Measurements from ENCODE around the gene CYP2D6. TPM values are rescaled to one million over a fixed set of nuclear protein-coding genes. Genes with fewer than 3 reads are reported as not detected.
"Not testable (repeated sequence)": the region's sequence is repeated elsewhere in the genome, so short reads cannot be mapped to it uniquely, and the experiment has no call there.

The CYP2D6 gene
- total RNA-seq, 2 experiments from 2014 or later = 1.5 to 2.0 TPM

- ChIA-PET CTCF (no interaction called here), POLR2A (no interaction called here)
- intact Hi-C loops (cut with micrococcal nuclease) = no loop called here
- Mint-ChIP-seq H3K36me3 (ENCODE audit: low read depth) (no peaks in the 10 kb centered on the region), H3K4me1 (ENCODE audit: low read depth) (no peaks in the 10 kb centered on the region), H3K4me3 (no peak overlapping the region), H3K27ac (no peak overlapping the region), H3K27me3 (no peaks in the 10 kb centered on the region), H3K9me3 (no peaks in the 10 kb centered on the region)
- no peak for TF ChIP-seq CTCF (IDR thresholded peaks at IDR 0.05)
- DNase-seq (no peak), ATAC-seq (no peak)
These were observed 952 bp upstream of the CYP2D6 start for GRCh38 chr22:42131562-42131961.

- H3K36me3 Mint-ChIP-seq (ENCODE audit: low read depth); ATAC-seq; H3K4me3 Mint-ChIP-seq; CTCF ChIA-PET; H3K27me3 Mint-ChIP-seq; H3K27ac Mint-ChIP-seq; POLR2A ChIA-PET; H3K4me1 Mint-ChIP-seq (ENCODE audit: low read depth); intact Hi-C loops (cut with micrococcal nuclease); H3K9me3 Mint-ChIP-seq; DNase-seq: not testable (repeated sequence)
These were observed 428 bp downstream of the CYP2D6 start for GRCh38 chr22:42130182-42130581.

DNA sequence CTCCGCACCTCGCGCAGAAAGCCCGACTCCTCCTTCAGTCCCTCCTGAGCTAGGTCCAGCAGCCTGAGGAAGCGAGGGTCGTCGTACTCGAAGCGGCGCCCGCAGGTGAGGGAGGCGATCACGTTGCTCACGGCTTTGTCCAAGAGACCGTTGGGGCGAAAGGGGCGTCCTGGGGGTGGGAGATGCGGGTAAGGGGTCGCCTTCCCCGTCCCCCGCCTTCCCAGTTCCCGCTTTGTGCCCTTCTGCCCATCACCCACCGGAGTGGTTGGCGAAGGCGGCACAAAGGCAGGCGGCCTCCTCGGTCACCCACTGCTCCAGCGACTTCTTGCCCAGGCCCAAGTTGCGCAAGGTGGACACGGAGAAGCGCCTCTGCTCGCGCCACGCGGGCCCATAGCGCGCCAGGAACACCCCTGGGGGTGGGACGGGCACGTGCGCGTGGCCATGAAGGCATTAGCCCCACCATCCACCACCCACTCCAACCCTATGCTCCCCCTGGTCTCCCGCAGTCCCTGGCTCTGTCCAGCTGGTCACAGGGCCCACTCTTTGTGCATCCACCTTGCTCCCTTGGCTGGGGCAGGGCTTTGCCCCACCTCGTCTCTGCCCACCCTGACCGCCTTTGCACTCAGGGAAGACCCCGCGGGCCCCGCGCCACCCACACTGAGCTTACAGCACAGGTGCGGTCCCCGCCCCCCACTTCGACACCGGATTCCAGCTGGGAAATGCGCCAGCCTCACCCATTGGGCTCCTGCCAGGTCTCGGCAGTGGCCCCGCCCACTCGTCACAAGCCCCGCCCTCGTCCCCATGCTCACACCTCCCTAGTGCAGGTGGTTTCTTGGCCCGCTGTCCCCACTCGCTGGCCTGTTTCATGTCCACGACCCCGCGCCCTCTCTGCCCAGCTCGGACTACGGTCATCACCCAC lies 1.6 kb downstream of the CYP2D6 start:
- H3K27me3 Mint-ChIP-seq; H3K4me1 Mint-ChIP-seq (ENCODE audit: low read depth); H3K4me3 Mint-ChIP-seq; H3K9me3 Mint-ChIP-seq; intact Hi-C loops (cut with micrococcal nuclease); H3K36me3 Mint-ChIP-seq (ENCODE audit: low read depth); CTCF ChIA-PET; H3K27ac Mint-ChIP-seq; POLR2A ChIA-PET: not testable (repeated sequence)
- ATAC-seq (peak; percentile 34), DNase-seq (peak; percentile 32)

- H3K27ac Mint-ChIP-seq; H3K4me1 Mint-ChIP-seq (ENCODE audit: low read depth); H3K4me3 Mint-ChIP-seq; DNase-seq; CTCF ChIA-PET; H3K9me3 Mint-ChIP-seq; POLR2A ChIA-PET; ATAC-seq; intact Hi-C loops (cut with micrococcal nuclease); H3K27me3 Mint-ChIP-seq; H3K36me3 Mint-ChIP-seq (ENCODE audit: low read depth): not testable (repeated sequence)
These were observed 2.6 kb downstream of the CYP2D6 start for GRCh38 chr22:42128007-42128406.

DNA sequence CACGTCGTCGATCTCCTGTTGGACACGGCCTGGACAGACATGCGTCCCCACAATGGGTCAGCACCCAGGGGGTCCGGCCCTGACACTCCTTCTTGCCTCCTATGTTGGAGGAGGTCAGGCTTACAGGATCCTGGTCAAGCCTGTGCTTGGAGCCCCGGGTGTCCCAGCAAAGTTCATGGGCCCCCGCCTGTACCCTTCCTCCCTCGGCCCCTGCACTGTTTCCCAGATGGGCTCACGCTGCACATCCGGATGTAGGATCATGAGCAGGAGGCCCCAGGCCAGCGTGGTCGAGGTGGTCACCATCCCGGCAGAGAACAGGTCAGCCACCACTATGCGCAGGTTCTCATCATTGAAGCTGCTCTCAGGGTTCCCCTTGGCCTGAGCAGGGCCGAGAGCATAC lies 3.0 kb downstream of the CYP2D6 start:
- ATAC-seq (no peak), DNase-seq (no peak)
- Mint-ChIP-seq H3K9me3 (no peaks in the 10 kb centered on the region), H3K36me3 (ENCODE audit: low read depth) (no peaks in the 10 kb centered on the region), H3K27me3 (no peaks in the 10 kb centered on the region), H3K27ac (no peak overlapping the region), H3K4me3 (no peak overlapping the region), H3K4me1 (ENCODE audit: low read depth) (no peaks in the 10 kb centered on the region)
- intact Hi-C loops (cut with micrococcal nuclease) = no loop called here
- ChIA-PET POLR2A (no interaction called here), CTCF (no interaction called here)
- TF ChIP-seq CTCF (IDR thresholded peaks at IDR 0.05) = no peak

GRCh38 chr22:42123529-42123928 lies 7.1 kb downstream of the CYP2D6 start:
- H3K4me1 Mint-ChIP-seq (ENCODE audit: low read depth) = peaks cover 33% of the 10 kb centered on the region
- intact Hi-C loops (cut with micrococcal nuclease); H3K27ac Mint-ChIP-seq; CTCF ChIA-PET; H3K4me3 Mint-ChIP-seq; H3K36me3 Mint-ChIP-seq (ENCODE audit: low read depth); H3K27me3 Mint-ChIP-seq; H3K9me3 Mint-ChIP-seq; DNase-seq: not testable (repeated sequence)
- ATAC-seq = peak; percentile 78
- POLR2A ChIA-PET = interaction anchor here (0.7 kb wide), 1 partner anchor 126 kb away, joined by 4 read pairs; no protein-coding TSS in a partner anchor

- peak overlapping the region; percentile 98 for H3K27ac Mint-ChIP-seq
- CTCF ChIA-PET = interaction anchor here (2.5 kb wide), 1 partner anchor 324 kb away, joined by 13 read pairs; no protein-coding TSS in a partner anchor
- not testable (repeated sequence) for H3K36me3 Mint-ChIP-seq (ENCODE audit: low read depth)
These were observed 10.2 kb downstream of the CYP2D6 start for GRCh38 chr22:42120231-42121021.

More at GRCh38 chr22:42120231-42121021, 10.2 kb downstream of the CYP2D6 start:
- Mint-ChIP-seq H3K4me3 (peak overlapping the region; percentile 78), H3K4me1 (ENCODE audit: low read depth) (peaks cover 33% of the 10 kb centered on the region)
- POLR2A ChIA-PET = interaction anchor here (1.6 kb wide), 1 partner anchor 158 kb away, joined by 3 read pairs; no protein-coding TSS in a partner anchor
- ATAC-seq (peak; percentile 77), DNase-seq (peak; percentile 69)
- H3K27me3 Mint-ChIP-seq; intact Hi-C loops (cut with micrococcal nuclease); H3K9me3 Mint-ChIP-seq: not testable (repeated sequence)

Data from activated CD8-positive, alpha-beta T cell treated with anti-CD3 and anti-CD28 coated beads for 36 hours (primary cell).